ENCODE data around the gene PRXL2A. TPM values are rescaled to one million over a fixed set of nuclear protein-coding genes. Genes with fewer than 3 reads are reported as not detected.

PRXL2A gene
- total and polyA plus RNA-seq, 10 of the 15 experiments (the other 5 are each of a cell fraction or from before 2014, with no cell fraction given) = 2.8 to 15.6 (median 11.1) TPM

- ChIA-PET RAD21 (ENCODE audit: unreplicated experiment) (no interaction called here), CTCF (interaction anchor here (0.6 kb wide), 1 partner anchor 775 kb away, joined by 3 read pairs; no protein-coding TSS in a partner anchor), POLR2A (interaction anchor here (0.8 kb wide), 1 partner anchor 33 kb away, joined by 4 read pairs; no protein-coding TSS in a partner anchor), SMC1A (ENCODE audit: uncharacterized antibody, unreplicated experiment) (no interaction called here)
- no peaks in the 10 kb centered on the region for H3K9me3 ChIP-seq (replicated peaks; ENCODE audit: control insufficient read depth, insufficient read depth, low read length)
- no peaks in the 10 kb centered on the region for H3K79me2 ChIP-seq (ENCODE audit: control insufficient read depth, insufficient read depth, low read length)
- no peak for DNase-seq (ENCODE audit: low read depth, low spot score)
- peaks cover 0 to 3% of the 10 kb centered on the region in 2 experiments; a peak in 2 of 4 replicates for H3K27me3 ChIP-seq (replicated peaks in 1 of 2; ENCODE audit: control insufficient read depth in 2 of 2, insufficient read depth in 2 of 2, low read length in 1 of 2)
- no peak overlapping the region for H3K4me3 ChIP-seq
- H2AFZ ChIP-seq (ENCODE audit: control insufficient read depth, low read depth, low read length) = no peak overlapping the region
- BruUV-seq (replicated peaks) = no TSS peak
- ATAC-seq = no peak
- H3K27ac ChIP-seq (ENCODE audit: control insufficient read depth, insufficient read depth) = no peak overlapping the region
- no peak for FAIRE-seq
- H4K20me1 ChIP-seq (ENCODE audit: control insufficient read depth, insufficient read depth) = no peaks in the 10 kb centered on the region
- 49% methylated on average over 9 of the region's 9 CpGs for WGBS (ENCODE audit: insufficient coverage, insufficient replicate concordance, low lambda C conversion rate, missing lambda C conversion rate)
- TF ChIP-seq BACH1 (IDR thresholded peaks at IDR 0.05; ENCODE audit: borderline replicate concordance) (no peak), MYB (IDR thresholded peaks at IDR 0.05; ENCODE audit: borderline replicate concordance, low read depth, low read length) (no peak), ZBTB11 (CRISPR knock-in tag; IDR thresholded peaks at IDR 0.05) (no peak), CBX5 (IDR thresholded peaks at IDR 0.05; ENCODE audit: low read depth) (no peak), ZNF687 (IDR thresholded peaks at IDR 0.05) (no peak)
- H3K4me1 ChIP-seq (ENCODE audit: control insufficient read depth, insufficient read depth, low read length) = no peaks in the 10 kb centered on the region
- intact Hi-C loops (cut with micrococcal nuclease; ENCODE audit: unreplicated experiment) (no loop called here), in situ Hi-C loops (cut with MboI) (no loop called here)
- H3K36me3 ChIP-seq (ENCODE audit: control insufficient read depth in 2 of 2, insufficient read depth in 2 of 2, low read length in 1 of 2) = no peaks in the 10 kb centered on the region
- no peak overlapping the region for H3K9ac ChIP-seq (ENCODE audit: control insufficient read depth, insufficient read depth, low read length)
- H3K4me2 ChIP-seq (ENCODE audit: control insufficient read depth, insufficient read depth) = no peak overlapping the region
Observed at GRCh38 chr10:80390740-80391139, 17.6 kb upstream of the PRXL2A start.

Measured in GM12878 (cell line).